H9 (cell line): ENCODE measurements around the gene ANXA4. TPM values are rescaled to one million over a fixed set of nuclear protein-coding genes. Genes with fewer than 3 reads are reported as not detected.

Source experiments
- DNase-seq: peaks from one replicate; pipeline ENCODE4 v3.0.0-alpha.2; 2017
- H2AFZ ChIP-seq: one replicate; pipeline ENCODE4 v1.6.1; 2013; ENCODE audit warnings: mild to moderate bottlenecking, low read length, control low read depth, moderate library complexity
- H2AK5ac ChIP-seq: 2 replicates; pipeline ENCODE4 v1.6.1; 2013; ENCODE audit warnings: low read length, control low read depth, mixed read lengths; ENCODE audit not compliant: insufficient read length
- H2BK120ac ChIP-seq: one replicate; pipeline ENCODE4 v1.6.1; 2013; ENCODE audit warnings: low read depth, mild to moderate bottlenecking, low read length, control low read depth, inconsistent platforms; ENCODE audit not compliant: poor library complexity, severe bottlenecking
- H2BK12ac ChIP-seq: 2 replicates; pipeline ENCODE4 v1.6.1; 2013; ENCODE audit warnings: low read length, control low read depth, mixed read lengths, low read depth; ENCODE audit not compliant: insufficient read length
- H2BK15ac ChIP-seq: 2 replicates; pipeline ENCODE4 v1.6.1; 2013; ENCODE audit warnings: low read depth, low read length, control low read depth
- H2BK20ac ChIP-seq: one replicate; pipeline ENCODE4 v1.6.1; 2013; ENCODE audit warnings: low read depth, mild to moderate bottlenecking, low read length, control low read depth, inconsistent platforms; ENCODE audit not compliant: poor library complexity, severe bottlenecking
- H2BK5ac ChIP-seq: 2 replicates; pipeline ENCODE4 v1.6.1; 2013; ENCODE audit warnings: low read length, control low read depth, mixed read lengths; ENCODE audit not compliant: insufficient read length
- H3K14ac ChIP-seq: 2 replicates; pipeline ENCODE4 v1.6.1; 2013; ENCODE audit warnings: low read length, control low read depth; ENCODE audit not compliant: insufficient read depth
- H3K18ac ChIP-seq: 2 replicates; pipeline ENCODE4 v1.6.1; 2013; ENCODE audit warnings: low read depth, mild to moderate bottlenecking, mixed read lengths, low read length, control low read depth; ENCODE audit not compliant: insufficient read length
- H3K23ac ChIP-seq: 2 replicates; pipeline ENCODE4 v1.6.1; 2013; ENCODE audit warnings: low read length, control low read depth, mixed read lengths, low read depth; ENCODE audit not compliant: insufficient read length
- H3K23me2 ChIP-seq: 2 replicates; pipeline ENCODE4 v1.6.1; 2013; ENCODE audit warnings: low read depth, mild to moderate bottlenecking, mixed read lengths, low read length, control low read depth; ENCODE audit not compliant: insufficient read length, poor library complexity, severe bottlenecking
- H3K27ac ChIP-seq: 2 replicates; pipeline ENCODE4 v1.5.1; 2013; ENCODE audit warnings: low read length, control low read depth, mixed read lengths, low read depth; ENCODE audit not compliant: insufficient read length
- H3K27me3 ChIP-seq: 2 replicates; pipeline ENCODE4 v1.6.1; 2013; ENCODE audit warnings: low read length, control low read depth, inconsistent platforms; ENCODE audit not compliant: insufficient read depth
- H3K4ac ChIP-seq: 2 replicates; pipeline ENCODE4 v1.6.1; 2013; ENCODE audit warnings: low read depth, mild to moderate bottlenecking, control low read depth, inconsistent platforms, low read length, moderate library complexity
- H3K4me1 ChIP-seq: 2 replicates; pipeline ENCODE4 v1.6.1; 2013; ENCODE audit warnings: low read length, control low read depth, inconsistent platforms; ENCODE audit not compliant: insufficient read depth
- H3K4me2 ChIP-seq: 2 replicates; pipeline ENCODE4 v1.6.1; 2013; ENCODE audit warnings: low read length, control low read depth, mixed read lengths; ENCODE audit not compliant: insufficient read length, insufficient read depth
- H3K56ac ChIP-seq: 2 replicates; pipeline ENCODE4 v1.6.1; 2013; ENCODE audit warnings: low read depth, mild to moderate bottlenecking, mixed read lengths, low read length, control low read depth; ENCODE audit not compliant: insufficient read length
- H3K79me1 ChIP-seq: 2 replicates; pipeline ENCODE4 v1.6.1; 2013; ENCODE audit warnings: low read depth, mild to moderate bottlenecking, moderate library complexity, low read length, control low read depth, inconsistent platforms; ENCODE audit not compliant: insufficient read depth, poor library complexity, severe bottlenecking
- H3K79me2 ChIP-seq: 2 replicates; pipeline ENCODE4 v1.6.1; 2013; ENCODE audit warnings: low read length, control low read depth, inconsistent platforms; ENCODE audit not compliant: insufficient read depth
- H3K9ac ChIP-seq: 2 replicates; pipeline ENCODE4 v1.6.1; 2013; ENCODE audit warnings: low read length, control low read depth, mixed read lengths; ENCODE audit not compliant: insufficient read length; ENCODE audit errors: extremely low read depth
- H3K9me3 ChIP-seq: one replicate; pipeline ENCODE4 v1.6.1; 2013; ENCODE audit warnings: low read depth, low read length, inconsistent platforms; ENCODE audit not compliant: control insufficient read depth
- H3T11ph ChIP-seq: one replicate; pipeline ENCODE4 v1.6.1; 2013; ENCODE audit warnings: mild to moderate bottlenecking, low read length, control low read depth, inconsistent platforms
- H4K20me1 ChIP-seq: one replicate; pipeline ENCODE4 v1.6.1; 2013; ENCODE audit not compliant: control insufficient read depth, insufficient read length, insufficient read depth
- H4K5ac ChIP-seq: 2 replicates; pipeline ENCODE4 v1.6.1; 2013; ENCODE audit warnings: low read depth, mild to moderate bottlenecking, mixed read lengths, low read length, control low read depth; ENCODE audit not compliant: insufficient read length
- H4K8ac ChIP-seq: replicated peaks from 2 replicates; pipeline ENCODE4 v1.6.1; 2013; ENCODE audit warnings: low read length, control low read depth, mixed read lengths, low read depth; ENCODE audit not compliant: insufficient read length
- H4K91ac ChIP-seq: 2 replicates; pipeline ENCODE4 v1.6.1; 2013; ENCODE audit warnings: low read depth, mild to moderate bottlenecking, moderate library complexity, mixed read lengths, low read length, control low read depth; ENCODE audit not compliant: insufficient read length
- H3K27ac Mint-ChIP-seq, 3 experiments: 2 replicates in 2 of 3; 3 replicates in 1 of 3; pipeline ENCODE4 v1.8.0; 2020 to 2021; ENCODE audit warnings: mixed read lengths in 3 of 3, mild to moderate bottlenecking in 1 of 3, moderate library complexity in 1 of 3
- H3K27me3 Mint-ChIP-seq: 2 replicates; pipeline ENCODE4 v1.8.0; 2021; ENCODE audit warnings: low read depth, mild to moderate bottlenecking, moderate library complexity, mixed read lengths
- H3K36me3 Mint-ChIP-seq, 3 experiments: 2 replicates in 2 of 3; 3 replicates in 1 of 3; pipeline ENCODE4 v1.8.0; 2020 to 2021; ENCODE audit warnings: low read depth in 3 of 3, mixed read lengths in 3 of 3; ENCODE audit not compliant: insufficient read depth in 1 of 3
- H3K4me1 Mint-ChIP-seq, 2 experiments: 2 replicates each; pipeline ENCODE4 v1.8.0; 2020; ENCODE audit warnings: mixed read lengths in 2 of 2
- H3K4me3 Mint-ChIP-seq, 2 experiments: 2 replicates in 1 of 2; 3 replicates in 1 of 2; pipeline ENCODE4 v1.8.0; 2020 to 2021; ENCODE audit warnings: mild to moderate bottlenecking in 2 of 2, mixed read lengths in 2 of 2, moderate library complexity in 1 of 2
- H3K9me3 Mint-ChIP-seq, 2 experiments: 2 replicates in 1 of 2; 3 replicates in 1 of 2; pipeline ENCODE4 v1.8.0; 2020; ENCODE audit warnings: mild to moderate bottlenecking in 2 of 2, mixed read lengths in 2 of 2, moderate library complexity in 1 of 2
- WGBS: extraction: QIAGEN DNeasy Blood & Tissue Kit; methylation state at CpG from one replicate; pipeline ENCODE4 v1.1.7; 2013; ENCODE audit warnings: missing lambda C conversion rate, low lambda C conversion rate, mixed read lengths; ENCODE audit not compliant: insufficient read length; ENCODE audit errors: extremely low coverage; 5-methylcytosine and 5-hydroxymethylcytosine counted together
- total RNA-seq: library from RNA; stranded (reverse); gene quantifications from 2 replicates; pipeline ENCODE4 v1.2.1, GENCODE V29; 2021
- TF ChIP-seq, protein P1 (sequence below): fragments of 200-600 bp; sonication (generic); conservative IDR thresholded peaks from 3 replicates; pipeline ENCODE4 v1.8.0; 2021; ENCODE audit warnings: antibody characterized with exemption, mild to moderate bottlenecking

The ANXA4 gene
- total RNA-seq, 1 experiment from 2014 or later = 14.4 TPM

DNA sequence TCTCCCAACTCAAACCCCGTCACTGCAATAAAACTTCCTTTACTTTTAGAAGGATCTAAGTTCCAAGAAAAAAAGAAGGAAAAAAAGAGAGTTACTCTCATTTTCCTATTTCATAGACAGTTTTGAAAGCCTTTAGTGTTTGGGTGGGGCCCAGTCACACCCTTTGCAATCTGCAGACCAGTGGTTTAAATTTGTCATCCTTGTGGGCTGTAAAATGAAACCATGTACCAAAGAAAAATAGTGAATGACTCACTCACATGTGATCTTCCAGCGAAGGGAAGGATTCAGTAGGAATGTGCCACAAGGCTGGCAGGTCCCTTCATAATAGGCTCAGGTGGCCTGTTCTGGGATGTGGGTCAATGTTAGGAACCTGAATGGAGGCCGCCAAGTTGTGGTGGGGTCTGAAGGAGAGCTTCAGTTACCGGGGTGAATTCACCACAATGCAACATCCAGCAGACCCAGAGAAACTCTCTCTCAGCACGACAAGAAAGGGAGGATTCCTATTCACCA is 28.3 kb downstream of the ANXA4 start:
- Histone ChIP-seq H2BK5ac (no peak overlapping the region), H2BK120ac (no peak overlapping the region), H4K20me1 (no peaks in the 10 kb centered on the region), H3K27ac (no peak overlapping the region), H3K9ac (no peak overlapping the region), H3K4me2 (no peak overlapping the region), H3K4me1 (peaks cover 4% of the 10 kb centered on the region; the same call in 1 of the 2 replicates), H3K14ac (no peak overlapping the region), H3K56ac (no peak overlapping the region), H3T11ph (no peak overlapping the region), H2AFZ (no peak overlapping the region), H4K8ac (no peak overlapping the region), H3K27me3 (no peaks in the 10 kb centered on the region), H3K4ac (no peak overlapping the region), H2AK5ac (no peak overlapping the region), H3K18ac (no peak overlapping the region), H2BK12ac (no peak overlapping the region), H3K23me2 (no peaks in the 10 kb centered on the region), H2BK20ac (no peak overlapping the region), H3K79me1 (no peaks in the 10 kb centered on the region), H3K23ac (no peak overlapping the region), H4K91ac (no peak overlapping the region), H3K9me3 (no peaks in the 10 kb centered on the region), H2BK15ac (no peak overlapping the region), H4K5ac (no peak overlapping the region), H3K79me2 (no peaks in the 10 kb centered on the region)
- H3K9me3 Mint-ChIP-seq = no peaks in the 10 kb centered on the region; a peak in 1 of 5 replicates
- peak overlapping the region in 1 of 3 experiments; percentile 18; a peak in 2 of 7 replicates for H3K27ac Mint-ChIP-seq
- H3K27me3 Mint-ChIP-seq = no peaks in the 10 kb centered on the region
- WGBS = no CpG with 5 or more reads among the region's 5 CpGs
- H3K36me3 Mint-ChIP-seq = no peaks in the 10 kb centered on the region
- H3K4me3 Mint-ChIP-seq = no peak overlapping the region; a peak in 1 of 5 replicates
- peaks cover 17 to 40% of the 10 kb centered on the region in 2 experiments for H3K4me1 Mint-ChIP-seq
- TF ChIP-seq, protein P1, sequence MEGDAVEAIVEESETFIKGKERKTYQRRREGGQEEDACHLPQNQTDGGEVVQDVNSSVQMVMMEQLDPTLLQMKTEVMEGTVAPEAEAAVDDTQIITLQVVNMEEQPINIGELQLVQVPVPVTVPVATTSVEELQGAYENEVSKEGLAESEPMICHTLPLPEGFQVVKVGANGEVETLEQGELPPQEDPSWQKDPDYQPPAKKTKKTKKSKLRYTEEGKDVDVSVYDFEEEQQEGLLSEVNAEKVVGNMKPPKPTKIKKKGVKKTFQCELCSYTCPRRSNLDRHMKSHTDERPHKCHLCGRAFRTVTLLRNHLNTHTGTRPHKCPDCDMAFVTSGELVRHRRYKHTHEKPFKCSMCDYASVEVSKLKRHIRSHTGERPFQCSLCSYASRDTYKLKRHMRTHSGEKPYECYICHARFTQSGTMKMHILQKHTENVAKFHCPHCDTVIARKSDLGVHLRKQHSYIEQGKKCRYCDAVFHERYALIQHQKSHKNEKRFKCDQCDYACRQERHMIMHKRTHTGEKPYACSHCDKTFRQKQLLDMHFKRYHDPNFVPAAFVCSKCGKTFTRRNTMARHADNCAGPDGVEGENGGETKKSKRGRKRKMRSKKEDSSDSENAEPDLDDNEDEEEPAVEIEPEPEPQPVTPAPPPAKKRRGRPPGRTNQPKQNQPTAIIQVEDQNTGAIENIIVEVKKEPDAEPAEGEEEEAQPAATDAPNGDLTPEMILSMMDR = no peak
- DNase-seq = no peak
